Ovary (tissue), 9 donors: ENCODE data around the gene RPL10. TPM values are rescaled to one million over a fixed set of nuclear protein-coding genes. Genes with fewer than 3 reads are reported as not detected.

Source experiments
- DNase-seq, 5 donors: peaks; one replicate each; pipeline ENCODE4 v3.0.0-alpha.2; 2019 to 2020
- H3K27ac ChIP-seq, 2 donors: fragments of 200-600 bp; one replicate each; pipeline versions ENCODE4 v1.5.1 to v1.8.0; 2019 to 2022
- H3K27me3 ChIP-seq: fragments of 200-600 bp; one replicate; pipeline ENCODE4 v1.8.0; 2022
- H3K36me3 ChIP-seq: fragments of 200-600 bp; sonication (generic); one replicate; pipeline ENCODE4 v1.5.1; 2019
- H3K4me1 ChIP-seq: one replicate; pipeline ENCODE4 v1.8.1; 2013; ENCODE audit warnings: mild to moderate bottlenecking, moderate library complexity; ENCODE audit not compliant: insufficient read depth
- H3K4me3 ChIP-seq: fragments of 200-600 bp; sonication (generic); one replicate; pipeline ENCODE4 v1.5.1; 2017
- H3K9me3 ChIP-seq, 2 donors: fragments of 200-600 bp in 1 of 2; sonication (generic) in 1 of 2; one replicate each; pipeline versions ENCODE4 v1.5.1 to v1.8.1; 2013 to 2019; ENCODE audit warnings: mild to moderate bottlenecking in 1 of 2, moderate library complexity in 1 of 2
- EP300 ChIP-seq: sonication (generic); formaldehyde crosslinking; IDR thresholded peaks from one replicate; pipeline ENCODE4 v1.6.1; 2017; ENCODE audit warnings: antibody characterized with exemption
- POLR2A ChIP-seq: fragments of 450-650 bp; IDR thresholded peaks from one replicate; pipeline ENCODE4 v1.6.1; 2017; ENCODE audit warnings: antibody characterized with exemption, mild to moderate bottlenecking, moderate library complexity
- WGBS, 3 donors: extraction: QIAGEN DNeasy Blood & Tissue Kit in 1 of 3; methylation state at CpG; one replicate each; pipeline versions ENCODE4 v1.1.5 to v1.1.7; 2013 to 2017; 5-methylcytosine and 5-hydroxymethylcytosine counted together
- intact Hi-C, 4 donors: fragments of 100-400 bp; cut with DNase I; formaldehyde crosslinking; loops; one replicate each; pipeline versions ENCODE4 v1.11.0 to v1.15.1; 2022 to 2023
- polyA plus RNA-seq, 2 donors: library from polyadenylated mRNA; stranded (reverse); fragments of 200-250 nt in 1 of 2; fragments of 350-450 nt in 1 of 2; fragmentation: Illumina TruSeq in 1 of 2; extraction: RNeasy Lipid Tissue Mini Kit (QIAGEN cat#74804) in 1 of 2; gene quantifications; one replicate each; pipeline ENCODE4 v1.2.3, GENCODE V29; 2013 to 2014
- total RNA-seq, 7 donors: library from RNA; depleted of rRNA in 2 of 7; stranded (reverse); fragments of >200 nt in 2 of 7; fragmentation: NEBNext Ultra II Directional in 3 of 7; extraction: Animal tissue kit (Norgen Biotek cat#: 25700) in 3 of 7; gene quantifications; one replicate each; pipeline versions ENCODE4 v1.1.0 to v1.2.4, GENCODE V29; 2016 to 2023
- TF ChIP-seq, protein P1 (sequence below), 3 donors: fragments of 450-650 bp in 2 of 3; fragments of 200-600 bp in 1 of 3; IDR thresholded peaks; one replicate each; pipeline versions ENCODE4 v1.5.1 to v1.8.0; 2016 to 2022; ENCODE audit warnings: antibody characterized with exemption in 3 of 3, mild to moderate bottlenecking in 1 of 3
- donor health status: DM: no; HTN: no; CAD: no; lungs with moderate emphysema.
- donor health status: DM: no; HTN: no; CAD: no.
- donor health status: Bipolar disorder and iron deficiency.
- donor health status: DM: yes; HTN: yes; CAD: no.
- donor health status: DM: no; HTN: no; CAD: no.
- donor health status: DM: yes; HTN: yes; CAD: no.

The RPL10 gene
- total and polyA plus RNA-seq, 9 donors: 4,233 to 12,949 (median 7,126) TPM

DNA sequence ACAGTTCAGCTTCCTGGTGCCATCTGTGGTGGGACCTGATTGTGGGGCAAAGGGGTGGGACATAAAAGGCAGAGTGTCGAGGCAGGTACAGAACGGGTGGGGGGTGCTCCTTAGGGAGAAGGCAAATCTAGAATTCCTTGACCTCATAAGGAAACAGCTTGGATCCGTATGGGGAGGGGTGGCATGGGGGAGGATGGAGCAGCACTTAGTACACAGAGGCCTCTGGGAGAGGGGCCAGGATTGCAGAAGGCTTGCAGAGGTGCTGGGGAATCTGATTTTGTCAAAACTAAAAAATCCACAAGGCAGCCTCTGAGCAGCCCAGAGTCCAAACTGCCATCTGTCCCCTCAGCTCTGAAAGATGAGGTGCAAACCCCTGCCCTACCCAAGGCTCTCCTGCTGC lies 21.4 kb upstream of the RPL10 start:
- no peaks in the 10 kb centered on the region for H3K4me1 ChIP-seq
- no peaks in the 10 kb centered on the region for H3K36me3 ChIP-seq
- intact Hi-C loops: no loop called here
- no peak overlapping the region for H3K4me3 ChIP-seq
- H3K9me3 ChIP-seq: no peaks in the 10 kb centered on the region
- TF ChIP-seq EP300 (no peak), POLR2A (no peak)
- TF ChIP-seq, protein P1, sequence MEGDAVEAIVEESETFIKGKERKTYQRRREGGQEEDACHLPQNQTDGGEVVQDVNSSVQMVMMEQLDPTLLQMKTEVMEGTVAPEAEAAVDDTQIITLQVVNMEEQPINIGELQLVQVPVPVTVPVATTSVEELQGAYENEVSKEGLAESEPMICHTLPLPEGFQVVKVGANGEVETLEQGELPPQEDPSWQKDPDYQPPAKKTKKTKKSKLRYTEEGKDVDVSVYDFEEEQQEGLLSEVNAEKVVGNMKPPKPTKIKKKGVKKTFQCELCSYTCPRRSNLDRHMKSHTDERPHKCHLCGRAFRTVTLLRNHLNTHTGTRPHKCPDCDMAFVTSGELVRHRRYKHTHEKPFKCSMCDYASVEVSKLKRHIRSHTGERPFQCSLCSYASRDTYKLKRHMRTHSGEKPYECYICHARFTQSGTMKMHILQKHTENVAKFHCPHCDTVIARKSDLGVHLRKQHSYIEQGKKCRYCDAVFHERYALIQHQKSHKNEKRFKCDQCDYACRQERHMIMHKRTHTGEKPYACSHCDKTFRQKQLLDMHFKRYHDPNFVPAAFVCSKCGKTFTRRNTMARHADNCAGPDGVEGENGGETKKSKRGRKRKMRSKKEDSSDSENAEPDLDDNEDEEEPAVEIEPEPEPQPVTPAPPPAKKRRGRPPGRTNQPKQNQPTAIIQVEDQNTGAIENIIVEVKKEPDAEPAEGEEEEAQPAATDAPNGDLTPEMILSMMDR (IDR thresholded peaks at IDR 0.05): no peak
- H3K27ac ChIP-seq: peak overlapping the region; percentile 34 to 96
- no peaks in the 10 kb centered on the region for H3K27me3 ChIP-seq
- WGBS, 3 donors: 35 to 51% (median 37%) methylated on average over 3 of the region's 3 CpGs
- peak in 4 of 5 donors; percentile 55 to 74 (median 66) for DNase-seq

DNA sequence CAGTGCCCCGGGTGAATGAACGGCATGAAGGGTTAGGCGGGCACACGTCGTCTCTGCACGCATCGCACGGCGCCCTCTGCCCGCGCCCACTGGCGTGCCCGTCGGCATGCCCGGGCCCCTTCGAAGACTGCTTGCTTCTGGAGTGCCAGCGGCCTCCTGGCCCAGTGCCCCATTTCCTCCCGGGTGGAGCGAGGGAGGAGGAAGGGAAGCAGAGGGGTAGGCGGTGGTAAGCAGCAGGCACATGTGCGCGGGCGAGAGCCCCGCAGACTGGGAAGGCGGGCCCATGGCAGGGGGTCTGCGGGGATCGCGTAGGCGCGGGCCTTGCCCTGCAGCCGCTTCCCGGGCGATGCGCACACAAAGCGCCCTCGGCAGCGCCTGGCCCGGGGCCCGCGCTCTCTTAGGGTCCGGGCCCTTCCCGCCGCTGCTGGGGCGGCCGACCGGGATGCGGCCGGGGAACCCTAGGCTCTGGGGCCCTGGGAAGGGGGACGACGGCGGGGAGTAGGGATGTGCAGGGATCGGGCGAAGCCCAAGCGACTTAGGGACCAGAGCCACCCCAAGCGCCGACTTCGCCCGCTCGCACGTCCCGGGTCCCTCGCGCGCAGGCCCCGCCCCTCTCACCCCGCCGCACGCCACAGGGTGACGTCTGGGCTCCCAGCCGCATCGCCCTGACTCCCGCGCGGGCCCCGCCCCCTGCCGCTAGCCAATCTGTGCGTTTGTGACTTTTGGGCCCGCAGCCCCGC lies 19.9 kb upstream of the RPL10 start:
- H3K36me3 ChIP-seq: no peaks in the 10 kb centered on the region
- intact Hi-C loops: no loop called here
- H3K9me3 ChIP-seq: no peaks in the 10 kb centered on the region
- no peaks in the 10 kb centered on the region for H3K27me3 ChIP-seq
- TF ChIP-seq, protein P1 (IDR thresholded peaks at IDR 0.05): no peak
- TF ChIP-seq EP300 (no peak), POLR2A (peak; percentile 91)
- no peaks in the 10 kb centered on the region for H3K4me1 ChIP-seq
- 37 to 47% (median 40%) methylated on average over 79 of the region's 79 CpGs for WGBS, 3 donors
- peak overlapping the region; percentile 50 for H3K4me3 ChIP-seq
- peak; percentile 68 to 80 (median 80) for DNase-seq
- H3K27ac ChIP-seq: peak overlapping the region; percentile 96 to 97

DNA sequence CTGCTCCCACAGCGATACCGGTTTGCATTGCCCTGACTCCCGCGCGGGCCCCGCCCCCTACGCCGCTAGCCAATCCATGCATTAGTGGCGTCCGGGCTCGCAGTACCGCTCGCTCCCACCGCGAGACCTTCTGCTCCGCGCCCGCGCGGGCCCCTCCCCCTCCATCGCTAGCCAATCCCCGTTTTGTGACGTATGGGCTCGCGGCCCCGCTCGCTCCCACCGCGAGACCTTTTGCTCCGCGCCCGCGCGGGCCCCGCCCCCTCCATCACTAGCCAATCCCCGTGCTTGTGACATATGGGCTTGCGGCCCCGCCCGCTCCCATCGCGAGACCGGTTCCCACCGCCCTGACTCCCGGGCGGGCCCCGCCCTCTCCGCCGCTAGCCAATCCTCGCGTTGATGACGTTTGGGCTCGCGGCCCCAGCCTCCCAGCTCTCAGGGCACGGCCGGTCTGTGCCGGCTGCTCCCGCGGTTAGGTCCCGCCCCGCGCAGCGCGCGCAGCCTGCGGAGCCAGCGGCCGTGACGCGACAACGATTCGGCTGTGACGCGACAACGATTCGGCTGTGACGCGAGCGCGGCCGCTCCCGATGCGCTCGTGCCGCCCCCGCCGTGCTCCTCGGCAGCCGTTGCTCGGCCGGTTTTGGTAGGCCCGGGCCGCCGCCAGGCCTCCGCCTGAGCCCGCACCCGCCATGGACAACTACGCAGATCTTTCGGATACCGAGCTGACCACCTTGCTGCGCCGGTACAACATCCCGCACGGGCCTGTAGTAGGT lies 19.2 kb upstream of the RPL10 start, which contains the start of gene EMD:
TSS of gene EMD (plus strand) at position 497 of the 770 bp plus-strand sequence. CDS start at position 687, 190 bp downstream.
- no peaks in the 10 kb centered on the region for H3K4me1 ChIP-seq

DNA sequence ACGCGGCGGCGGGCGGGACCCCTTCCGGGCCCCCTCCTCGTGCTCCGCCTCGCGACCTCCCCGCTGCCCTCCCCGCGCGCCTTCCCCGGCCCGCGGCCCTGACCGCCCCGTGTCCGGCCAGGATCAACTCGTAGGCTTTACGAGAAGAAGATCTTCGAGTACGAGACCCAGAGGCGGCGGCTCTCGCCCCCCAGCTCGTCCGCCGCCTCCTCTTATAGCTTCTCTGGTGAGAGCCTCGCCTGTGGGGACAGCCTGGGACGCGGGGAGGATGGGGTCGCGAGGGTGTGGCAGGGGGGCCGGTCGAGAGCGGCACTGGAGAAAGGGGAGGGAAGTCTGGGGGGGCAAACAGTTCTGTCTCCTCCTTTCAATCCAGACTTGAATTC lies 18.6 kb upstream of the RPL10 start:
- Histone ChIP-seq H3K27ac (peak overlapping the region; percentile 82 to 98), H3K9me3 (no peaks in the 10 kb centered on the region), H3K36me3 (no peaks in the 10 kb centered on the region), H3K4me1 (no peaks in the 10 kb centered on the region), H3K27me3 (no peaks in the 10 kb centered on the region), H3K4me3 (peak overlapping the region; percentile 89)
- TF ChIP-seq POLR2A: no peak
- no peak for TF ChIP-seq EP300
- TF ChIP-seq, protein P1 (IDR thresholded peaks at IDR 0.05): no peak
- DNase-seq: no peak
- 36 to 43% (median 41%) methylated on average over 32 to 38 of the region's 38 CpGs for WGBS, 3 donors
- intact Hi-C loops: no loop called here

More for the DNA sequence above, 19.2 kb upstream of the RPL10 start, which contains the start of gene EMD:
- Histone ChIP-seq H3K36me3 (no peaks in the 10 kb centered on the region), H3K27ac (peak within 1 kb of the TSS; percentile 97 to 98), H3K4me3 (peak within 1 kb of the TSS; percentile 89), H3K9me3 (no peaks in the 10 kb centered on the region), H3K27me3 (no peaks in the 10 kb centered on the region)
- TF ChIP-seq, protein P1 (IDR thresholded peaks at IDR 0.05): no peak
- peak; percentile 94 for TF ChIP-seq POLR2A
- peak; percentile 95 to 98 (median 97) for DNase-seq
- 31 to 51% (median 44%) methylated on average over 82 to 103 of the region's 103 CpGs for WGBS, 3 donors
- intact Hi-C loops: no loop called here
